ENCODE data around the gene AP2A2.

The AP2A2 gene

GRCh38 chr11:926341-926916, 759 bp downstream of the AP2A2 start:
- peak; percentile 44 for DNase-seq

DNA sequence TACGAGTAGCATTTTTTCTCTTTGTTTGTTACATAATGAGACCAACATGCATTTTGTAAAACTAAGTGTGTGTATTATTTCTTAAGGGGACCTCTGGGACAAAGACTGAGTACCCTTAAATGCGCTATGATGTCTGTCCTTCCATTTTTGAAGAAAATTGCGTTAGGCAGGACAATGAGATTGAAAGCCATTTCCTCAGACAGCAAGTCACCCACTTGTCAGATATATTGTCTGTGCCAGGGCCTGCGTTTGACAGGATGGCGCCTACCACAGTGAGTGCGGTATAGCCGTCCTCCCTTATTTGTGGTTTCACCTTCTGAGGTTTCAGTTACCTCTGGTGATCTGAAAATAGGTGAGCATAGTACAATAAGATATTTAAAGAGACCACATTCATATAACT, 2.2 kb downstream of the AP2A2 start:
- DNase-seq = no peak

DNA sequence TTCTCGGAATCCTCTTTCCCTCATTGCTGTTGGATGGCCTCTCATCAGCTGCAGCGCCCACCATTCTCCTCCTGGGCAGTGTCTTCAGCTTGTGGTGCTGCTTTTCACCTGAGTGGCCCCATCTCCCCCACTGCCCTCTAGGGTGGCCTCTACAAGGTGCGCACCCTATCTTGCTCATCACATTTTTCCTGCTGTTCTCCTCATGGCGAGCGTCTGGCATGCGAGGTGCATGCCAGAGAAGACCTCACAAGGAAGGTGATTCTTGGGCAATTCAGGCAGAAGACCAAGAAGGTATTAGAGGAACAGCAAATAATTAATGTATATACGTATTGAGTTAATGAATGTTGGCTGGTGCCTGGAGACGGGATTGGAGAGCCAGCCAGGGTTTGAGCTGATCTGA, 3.1 kb downstream of the AP2A2 start:
- DNase-seq = no peak

GRCh38 chr11:929405-929804, 3.7 kb downstream of the AP2A2 start:
- DNase-seq = no peak

- no peak for DNase-seq
Measured at GRCh38 chr11:931385-931784, 5.7 kb downstream of the AP2A2 start.

DNA sequence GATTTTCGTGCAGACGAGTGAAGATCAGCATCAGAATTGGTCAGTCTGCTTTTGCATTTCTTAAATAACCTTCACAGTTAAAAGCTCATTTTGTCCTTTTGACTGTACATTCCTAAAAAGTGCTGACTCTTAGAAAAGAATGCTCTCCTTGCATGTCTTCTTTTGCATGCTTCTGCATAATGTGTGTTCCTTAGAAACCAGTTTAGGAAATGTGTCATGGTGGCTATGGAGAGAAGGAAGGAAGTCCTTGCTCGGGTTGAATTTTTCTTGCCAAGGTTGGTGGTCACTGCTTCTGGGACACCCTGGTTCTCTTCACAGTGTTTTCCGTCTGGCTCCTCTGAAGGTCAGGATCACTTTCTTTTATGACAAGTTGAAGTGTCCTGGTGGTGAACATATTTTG, 6.8 kb downstream of the AP2A2 start:
- no peak for DNase-seq

DNA sequence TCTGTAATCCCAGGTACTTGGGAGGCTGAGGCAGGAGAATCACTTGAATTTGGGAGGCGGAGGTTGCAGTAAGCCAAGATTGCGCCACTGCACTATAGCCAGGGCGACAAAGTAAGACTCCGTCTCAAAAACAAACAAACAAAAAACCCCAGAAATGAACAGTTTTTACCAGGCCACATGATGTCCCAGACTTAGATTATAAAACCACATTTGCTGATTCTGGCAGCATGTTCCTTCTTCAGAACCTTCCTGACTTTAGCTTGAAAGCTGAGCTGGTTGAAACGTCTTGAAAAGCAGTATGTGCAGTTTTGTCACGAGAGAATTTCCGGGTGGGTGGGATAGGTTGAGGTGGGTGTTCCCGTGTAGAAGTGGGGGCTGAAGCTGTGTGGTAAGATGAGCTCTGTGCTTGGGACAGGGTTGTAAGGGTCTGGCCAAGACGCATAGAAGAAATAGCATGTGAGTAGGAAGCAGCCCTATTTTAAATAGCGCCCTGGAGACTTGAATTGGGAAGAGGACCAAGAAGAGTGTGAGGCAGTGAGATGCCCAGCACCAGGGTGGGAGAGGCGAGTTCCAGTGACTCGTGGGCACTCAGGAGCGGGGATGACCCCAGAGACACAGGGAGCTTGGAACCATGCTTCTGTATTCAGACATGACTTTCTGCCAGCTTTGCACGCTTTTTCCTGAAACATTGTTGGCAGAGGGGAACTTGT, 7.6 kb downstream of the AP2A2 start:
- DNase-seq = no peak

DNA sequence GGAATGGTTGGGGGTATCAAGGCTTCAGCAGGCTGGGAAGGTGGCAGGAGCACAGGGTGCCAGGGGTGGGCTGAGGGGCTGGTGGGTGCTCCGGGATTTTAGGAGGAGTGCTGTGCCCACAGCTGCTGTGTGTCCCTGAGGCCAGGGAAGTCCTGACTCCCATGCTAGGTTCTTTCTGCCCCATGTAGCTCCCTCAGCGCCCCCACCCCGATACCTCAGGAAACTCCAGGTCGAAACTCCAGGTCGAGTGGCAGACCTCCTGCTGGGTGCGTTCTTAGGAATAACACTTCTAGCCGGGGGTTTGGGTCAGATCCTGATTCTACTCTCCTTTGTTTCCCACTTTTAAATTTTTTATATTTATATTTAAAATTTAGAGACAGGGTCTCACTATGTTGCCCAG, 8.3 kb downstream of the AP2A2 start:
- no peak for DNase-seq

GRCh38 chr11:934527-934926, 8.9 kb downstream of the AP2A2 start:
- DNase-seq = no peak

- no peak for DNase-seq
Measured at GRCh38 chr11:936199-936598, 10.5 kb downstream of the AP2A2 start.

- no peak for DNase-seq
Measured at GRCh38 chr11:937841-938261, 12.2 kb downstream of the AP2A2 start.

GRCh38 chr11:940496-941135, 14.9 kb downstream of the AP2A2 start:
- no peak for DNase-seq

DNA sequence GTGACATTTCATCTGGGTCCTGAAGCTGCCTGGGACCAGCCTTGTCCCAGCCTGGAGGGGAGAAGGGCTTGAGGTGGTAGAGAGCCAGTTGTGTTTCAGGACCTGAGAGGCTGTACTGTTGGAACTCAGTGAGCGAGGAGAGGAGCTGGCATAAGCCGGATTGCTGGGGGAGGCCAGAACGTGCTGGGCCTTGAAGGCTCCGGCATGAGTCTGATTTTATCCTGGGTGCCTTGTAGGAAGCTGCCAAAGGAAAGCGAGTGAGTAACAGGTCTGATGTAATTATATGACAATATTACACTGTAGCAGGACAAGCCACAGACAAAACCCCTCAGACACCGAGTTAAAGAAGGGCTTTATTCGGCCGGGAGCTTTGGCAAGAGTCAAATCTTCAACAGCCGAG, 17.2 kb downstream of the AP2A2 start:
- DNase-seq = no peak

GRCh38 chr11:944711-945470, 19.2 kb downstream of the AP2A2 start:
- no peak for DNase-seq

GRCh38 chr11:945986-946385, 20.3 kb downstream of the AP2A2 start:
- no peak for DNase-seq

DNA sequence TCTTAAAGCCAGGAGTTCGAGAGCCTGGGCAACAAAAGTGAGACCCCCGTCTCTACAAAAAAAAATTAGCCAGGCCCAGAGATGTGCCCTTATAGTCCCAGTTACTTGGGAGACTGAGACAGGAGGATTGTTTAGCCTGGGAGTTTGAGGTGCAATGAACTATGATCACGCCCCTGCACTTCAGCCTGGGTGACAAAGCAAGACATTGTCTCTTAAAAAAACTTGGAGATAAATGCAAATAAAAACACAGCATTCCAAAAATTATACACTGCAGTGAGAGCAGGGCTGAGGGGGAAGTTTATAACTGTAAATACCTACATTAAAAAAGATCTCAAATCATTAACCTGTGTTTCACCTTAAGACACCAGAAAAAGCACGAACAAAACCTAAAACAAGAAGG, 22.1 kb downstream of the AP2A2 start:
- DNase-seq = no peak

- DNase-seq = no peak
Measured at GRCh38 chr11:951507-951906, 25.8 kb downstream of the AP2A2 start.

GRCh38 chr11:952406-953385, 27.0 kb downstream of the AP2A2 start:
- DNase-seq = no peak

GRCh38 chr11:953512-953911, 27.8 kb downstream of the AP2A2 start:
- no peak for DNase-seq

DNA sequence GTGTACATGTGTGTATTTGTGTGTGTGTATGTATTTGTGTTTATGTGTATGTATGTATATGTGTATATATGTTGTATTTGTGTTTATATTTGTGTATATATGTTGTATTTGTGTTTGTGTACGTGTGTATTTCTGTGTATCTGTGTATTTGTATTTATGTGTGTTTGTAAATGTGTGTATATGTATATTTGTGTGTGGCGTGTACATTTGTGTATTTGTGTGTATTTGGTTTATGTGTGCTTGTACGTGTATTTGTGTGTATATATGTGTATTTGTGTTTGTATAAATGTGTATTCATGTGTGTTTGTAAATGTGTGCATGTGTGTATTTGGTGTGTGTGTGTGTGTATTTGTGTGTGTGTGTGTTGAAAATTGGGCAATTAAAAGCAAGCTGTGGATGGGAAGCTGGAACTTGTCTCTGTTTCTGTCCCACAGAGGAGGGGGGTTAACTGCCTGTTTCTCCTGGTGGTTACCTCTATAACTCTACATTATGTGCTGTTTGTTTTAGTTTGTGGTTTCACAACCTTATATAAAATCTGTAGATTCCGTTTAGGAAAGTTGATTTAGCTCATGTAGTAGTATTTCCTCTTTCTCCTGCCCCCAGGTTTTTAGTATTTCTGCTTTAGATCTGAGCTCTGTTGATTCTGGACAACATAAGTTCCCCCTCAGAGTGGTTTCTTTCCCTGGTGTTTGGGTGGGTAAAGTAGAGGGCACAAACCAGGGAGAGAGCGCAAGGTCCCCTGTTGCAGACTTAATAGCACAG, 28.9 kb downstream of the AP2A2 start:
- DNase-seq = no peak

- no peak for DNase-seq
Measured at GRCh38 chr11:955154-956063, 29.7 kb downstream of the AP2A2 start.

Data from amniotic stem cell (primary cell).